H1 (cell line): ENCODE data around the gene LBX2. TPM values are rescaled to one million over a fixed set of nuclear protein-coding genes. Genes with fewer than 3 reads are reported as not detected.

Source experiments
- CTCF ChIA-PET: fragments of 300-600 bp; sonication (Branson Sonifier 250); formaldehyde crosslinking; loops from one replicate; lab custom pipeline; 2021; ENCODE audit not compliant: partially characterized antibody; lab: Charles Lee
- POLR2A ChIA-PET: fragments of 300-600 bp; sonication (Branson Sonifier 250); formaldehyde crosslinking; loops from one replicate; lab custom pipeline; 2021; ENCODE audit warnings: inconsistent platforms; ENCODE audit not compliant: partially characterized antibody; lab: Charles Lee
- DNase-seq, 2 experiments: peaks; one replicate each; pipeline versions ENCODE4 v3.0.0 to v3.0.0-alpha.2; 2010 to 2022; ENCODE audit warnings: low spot score in 2 of 2, low read depth in 1 of 2, mixed read lengths in 1 of 2
- FAIRE-seq: peaks from 2 replicates; lab custom pipeline; 2011; peaks lifted over from hg19 to GRCh38; lab: Jason Lieb, UNC
- H2AFZ ChIP-seq: 2 replicates; pipeline ENCODE4 v1.8.1; 2012; ENCODE audit warnings: low read length, inconsistent platforms
- H2AK5ac ChIP-seq: 2 replicates; pipeline ENCODE4 v1.6.1; 2013; ENCODE audit warnings: low read depth, low read length
- H2BK120ac ChIP-seq: replicated peaks from 2 replicates; pipeline ENCODE3; 2013; ENCODE audit warnings: low read depth, low read length, inconsistent platforms
- H2BK12ac ChIP-seq: 2 replicates; pipeline ENCODE4 v1.6.1; 2013; ENCODE audit warnings: low read depth, low read length
- H2BK15ac ChIP-seq: 2 replicates; pipeline ENCODE4 v1.6.1; 2013; ENCODE audit warnings: low read length
- H2BK20ac ChIP-seq: 2 replicates; pipeline ENCODE4 v1.6.1; 2013; ENCODE audit warnings: low read length
- H2BK5ac ChIP-seq: 2 replicates; pipeline ENCODE4 v1.6.1; 2013; ENCODE audit warnings: low read depth, low read length
- H3K14ac ChIP-seq: 2 replicates; pipeline ENCODE4 v1.6.1; 2013; ENCODE audit warnings: inconsistent platforms; ENCODE audit not compliant: insufficient read length
- H3K18ac ChIP-seq: 2 replicates; pipeline ENCODE4 v1.6.1; 2013; ENCODE audit warnings: low read length; ENCODE audit errors: extremely low read depth
- H3K23ac ChIP-seq: 2 replicates; pipeline ENCODE4 v1.6.1; 2013; ENCODE audit warnings: inconsistent platforms; ENCODE audit not compliant: insufficient read length
- H3K23me2 ChIP-seq: 2 replicates; pipeline ENCODE4 v1.6.1; 2013; ENCODE audit warnings: low read depth, low read length
- H3K27ac ChIP-seq: 2 replicates; pipeline ENCODE4 v1.6.1; 2011; ENCODE audit warnings: low read depth, low read length, inconsistent platforms
- H3K27me3 ChIP-seq, 4 experiments: replicated peaks in 1 of 4; 1 replicate in 1 of 4; 2 replicates in 3 of 4; pipeline versions ENCODE4 v1.6.1 to v1.8.1; 2011 to 2013; ENCODE audit warnings: low read length in 3 of 4, mild to moderate bottlenecking in 3 of 4, inconsistent platforms in 2 of 4, mixed read lengths in 2 of 4, moderate library complexity in 1 of 4; ENCODE audit not compliant: control insufficient read depth in 3 of 4, insufficient read depth in 3 of 4; ENCODE audit errors: extremely low read depth in 1 of 4
- H3K36me3 ChIP-seq, 4 experiments: 2 replicates each; pipeline versions ENCODE4 v1.6.1 to v1.8.1; 2011 to 2013; ENCODE audit warnings: mild to moderate bottlenecking in 4 of 4, low read length in 3 of 4, moderate library complexity in 2 of 4, control low read depth in 1 of 4, inconsistent platforms in 1 of 4; ENCODE audit not compliant: insufficient read depth in 4 of 4, control insufficient read depth in 2 of 4
- H3K4ac ChIP-seq: replicated peaks from 2 replicates; pipeline ENCODE3; 2013; ENCODE audit warnings: low read length, low read depth, mixed read lengths, inconsistent platforms; ENCODE audit not compliant: insufficient read length
- H3K4me1 ChIP-seq, 4 experiments: replicated peaks in 1 of 4; 1 replicate in 1 of 4; 2 replicates in 3 of 4; pipeline versions ENCODE4 v1.6.1 to v1.8.1; 2011 to 2013; ENCODE audit warnings: low read length in 3 of 4, inconsistent platforms in 2 of 4, mixed read lengths in 1 of 4; ENCODE audit not compliant: insufficient read depth in 4 of 4, control insufficient read depth in 3 of 4
- H3K4me2 ChIP-seq, 2 experiments: 2 replicates each; pipeline versions ENCODE4 v1.6.1 to v1.8.1; 2011 to 2013; ENCODE audit warnings: low read depth in 2 of 2, low read length in 2 of 2, control low read depth in 1 of 2, inconsistent platforms in 1 of 2, mild to moderate bottlenecking in 1 of 2; ENCODE audit not compliant: insufficient read depth in 1 of 2
- H3K4me3 ChIP-seq, 4 experiments: fragments of 200-600, 300-600 bp in 1 of 4; sonication (generic), shearing (Covaris generic), sonication (Bioruptor Twin) in 1 of 4; 2 replicates each; pipeline versions ENCODE4 v1.5.1 to v1.8.1; 2011 to 2016; ENCODE audit warnings: low read length in 4 of 4, low read depth in 3 of 4, control low read depth in 2 of 4, inconsistent platforms in 2 of 4, mild to moderate bottlenecking in 2 of 4, mixed read lengths in 1 of 4, moderate library complexity in 1 of 4; ENCODE audit not compliant: insufficient read depth in 2 of 4; ENCODE audit errors: extremely low read depth in 1 of 4
- H3K56ac ChIP-seq: replicated peaks from 2 replicates; pipeline ENCODE3; 2013; ENCODE audit warnings: low read depth, mild to moderate bottlenecking, mixed read lengths, low read length, inconsistent platforms; ENCODE audit not compliant: insufficient read length
- H3K79me1 ChIP-seq: 2 replicates; pipeline ENCODE4 v1.6.1; 2013; ENCODE audit warnings: low read depth, low read length, control low read depth
- H3K79me2 ChIP-seq, 2 experiments: 2 replicates each; pipeline versions ENCODE4 v1.6.1 to v1.8.1; 2012 to 2013; ENCODE audit warnings: low read length in 2 of 2, mild to moderate bottlenecking in 2 of 2, inconsistent platforms in 1 of 2; ENCODE audit not compliant: insufficient read depth in 2 of 2, control insufficient read depth in 1 of 2
- H3K9ac ChIP-seq, 4 experiments: replicated peaks in 1 of 4; 1 replicate in 1 of 4; 2 replicates in 3 of 4; pipeline versions ENCODE4 v1.6.1 to v1.8.1; 2011 to 2013; ENCODE audit warnings: low read depth in 3 of 4, low read length in 3 of 4, control low read depth in 2 of 4, mild to moderate bottlenecking in 2 of 4, moderate library complexity in 2 of 4, inconsistent platforms in 1 of 4; ENCODE audit errors: extremely low read depth in 1 of 4
- H3K9me3 ChIP-seq, 2 experiments: 2 replicates each; pipeline versions ENCODE4 v1.6.1 to v1.8.1; 2012 to 2013; ENCODE audit warnings: mild to moderate bottlenecking in 2 of 2, moderate library complexity in 2 of 2, control low read depth in 1 of 2, inconsistent platforms in 1 of 2, low read depth in 1 of 2, low read length in 1 of 2, mixed read lengths in 1 of 2; ENCODE audit not compliant: insufficient read depth in 2 of 2
- H4K20me1 ChIP-seq, 2 experiments: replicated peaks in 1 of 2; 2 replicates each; pipeline versions ENCODE3 to v1.8.1; 2011 to 2013; ENCODE audit warnings: inconsistent platforms in 2 of 2, low read length in 2 of 2, mild to moderate bottlenecking in 1 of 2; ENCODE audit not compliant: insufficient read depth in 2 of 2, control insufficient read depth in 1 of 2
- H4K5ac ChIP-seq: 2 replicates; pipeline ENCODE4 v1.6.1; 2013; ENCODE audit warnings: low read length, low read depth, mixed read lengths, inconsistent platforms; ENCODE audit not compliant: insufficient read length
- H4K8ac ChIP-seq: 2 replicates; pipeline ENCODE4 v1.8.0; 2013; ENCODE audit warnings: mild to moderate bottlenecking, moderate library complexity, low read length, inconsistent platforms; ENCODE audit not compliant: insufficient read depth; ENCODE audit errors: extremely low read depth
- H4K91ac ChIP-seq: replicated peaks from 2 replicates; pipeline ENCODE3; 2013; ENCODE audit warnings: low read length, mixed read lengths, inconsistent platforms; ENCODE audit not compliant: insufficient read length
- CHD2 ChIP-seq: IDR thresholded peaks from 2 replicates; pipeline ENCODE4 v1.6.1; 2012; ENCODE audit warnings: low read length, improper control_type of control experiment
- EZH2 ChIP-seq: fragments of 200-600 bp; sonication (generic); IDR thresholded peaks from 2 replicates; pipeline ENCODE4 v1.7.1; 2012; ENCODE audit warnings: low read depth, mild to moderate bottlenecking, moderate library complexity, low read length, inconsistent platforms; ENCODE audit not compliant: severe bottlenecking
- GTF2F1 ChIP-seq: IDR thresholded peaks from 2 replicates; pipeline ENCODE4 v1.6.1; 2012; ENCODE audit warnings: low read depth, low read length, improper control_type of control experiment, borderline replicate concordance
- JUND ChIP-seq: IDR thresholded peaks from 2 replicates; pipeline ENCODE4 v1.6.1; 2011; ENCODE audit warnings: mild to moderate bottlenecking, improper control_type of control experiment, low read length
- KDM1A ChIP-seq: fragments of 200-600, 300-600 bp; sonication (generic); IDR thresholded peaks from 2 replicates; pipeline ENCODE4 v1.7.1; 2016; ENCODE audit warnings: mild to moderate bottlenecking, low read length, borderline replicate concordance
- KDM4A ChIP-seq: IDR thresholded peaks from one replicate; pipeline ENCODE4 v1.7.1; 2012; ENCODE audit warnings: low read depth, mild to moderate bottlenecking, moderate library complexity, low read length, inconsistent platforms; ENCODE audit not compliant: severe bottlenecking
- YY1 ChIP-seq: IDR thresholded peaks from 2 replicates; pipeline ENCODE4 v1.6.1; 2011; ENCODE audit warnings: low read depth, mild to moderate bottlenecking, low read length
- WGBS, 2 experiments: shearing (Covaris generic) in 1 of 2; methylation state at CpG; one replicate each; pipeline versions ENCODE4 v1.1.6 to v1.1.7; 2013 to 2015; ENCODE audit warnings: low lambda C conversion rate in 2 of 2, mixed read lengths in 2 of 2, inconsistent platforms in 1 of 2, low coverage in 1 of 2, missing lambda C conversion rate in 1 of 2; ENCODE audit not compliant: insufficient replicate concordance in 2 of 2, insufficient coverage in 1 of 2, insufficient read length in 1 of 2; ENCODE audit errors: extremely low coverage in 1 of 2, missing lambda C conversion rate in 1 of 2; 5-methylcytosine and 5-hydroxymethylcytosine counted together
- polyA plus RNA-seq, 7 experiments: library from polyadenylated mRNA; depleted of rRNA in 3 of 7; stranded (reverse) in 5 of 7; unstranded in 2 of 7; fragments of >200 nt in 5 of 7; fragments of 200-250 nt in 2 of 7; gene quantifications; 1 replicate in 5 of 7; 2 replicates in 1 of 7; 4 replicates in 1 of 7; pipeline versions ENCODE4 v1.2.1 to v1.2.3, GENCODE V29; 2011 to 2013; ENCODE audit warnings: missing spikeins in 2 of 7, mixed read lengths in 2 of 7
- total RNA-seq: library from RNA; stranded (reverse); fragmentation: NEBNext Ultra II Directional; extraction: Animal tissue kit (Norgen Biotek cat#: 25700); gene quantifications from 2 replicates; pipeline ENCODE4 v1.2.1, GENCODE V29; 2021
- TF ChIP-seq, protein P1 (sequence below): IDR thresholded peaks from 2 replicates; pipeline ENCODE4 v1.6.1; 2012; ENCODE audit warnings: inconsistent platforms
- TF ChIP-seq, protein P2 (sequence below): IDR thresholded peaks from 2 replicates; pipeline ENCODE4 v1.6.1; 2011; ENCODE audit warnings: low read length, improper control_type of control experiment

Gene LBX2
- total and polyA plus RNA-seq, 2 of the 8 experiments (the other 6 are each of a cell fraction or from before 2014, with no cell fraction given): 0.27 TPM; not detected in 1

DNA sequence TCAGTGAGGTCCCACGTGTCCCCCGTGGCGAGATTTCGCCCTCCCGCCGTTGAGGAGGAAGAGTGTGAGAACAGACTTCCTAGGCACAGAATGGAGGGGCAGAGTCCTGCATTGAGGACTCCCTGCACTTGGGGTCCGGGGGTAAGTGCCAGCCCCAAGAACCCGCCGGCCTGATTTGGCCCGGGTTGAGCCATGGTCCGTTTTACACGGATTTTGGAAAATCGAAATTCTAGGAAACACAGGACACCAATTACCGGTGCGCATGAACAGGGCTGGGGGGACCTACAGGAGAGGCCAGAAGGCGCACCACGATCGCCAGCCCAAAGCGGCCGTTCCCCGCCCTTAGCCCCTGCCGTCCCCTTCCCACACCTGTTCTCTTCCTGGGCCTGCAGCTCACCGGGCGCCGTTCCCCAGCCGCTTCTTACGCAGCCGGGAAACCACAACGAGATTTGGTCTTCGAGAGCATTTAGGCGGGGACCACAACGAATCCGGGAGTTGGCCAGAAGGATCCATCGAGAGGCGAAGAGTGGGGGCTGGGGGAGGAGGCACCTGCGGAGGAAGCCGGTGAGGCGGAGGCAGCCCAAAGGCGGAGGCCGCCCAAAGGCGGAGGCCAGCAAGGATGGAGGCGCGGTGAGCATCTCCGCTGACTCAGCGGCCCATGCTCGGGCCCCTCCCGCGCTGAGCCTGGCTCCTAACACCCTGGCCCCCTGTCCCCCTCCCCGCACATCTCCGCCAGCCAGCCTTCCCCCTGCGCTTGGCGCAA, 14.4 kb upstream of the LBX2 start:
- Histone ChIP-seq H2AK5ac (no peak overlapping the region), H3K27ac (no peak overlapping the region), H2BK15ac (no peak overlapping the region), H3K9me3 (peaks cover 7 to 12% of the 10 kb centered on the region in 2 experiments), H2BK12ac (peak overlapping the region; percentile 27; the same call in 1 of the 2 replicates), H4K20me1 (peaks cover 2 to 4% of the 10 kb centered on the region in 2 experiments), H2BK20ac (no peak overlapping the region), H3K36me3 (peaks cover 0 to 19% (median 0%) of the 10 kb centered on the region in 4 experiments; a peak in 1 of 8 replicates), H3K18ac (peak overlapping the region; percentile 60; the same call in 1 of the 2 replicates), H4K8ac (peak overlapping the region; percentile 11; the same call in 1 of the 2 replicates), H3K23ac (no peak overlapping the region), H2AFZ (no peak overlapping the region), H3K4me1 (peaks cover 0 to 24% (median 10%) of the 10 kb centered on the region in 4 experiments; a peak in 6 of 7 replicates), H3K14ac (no peak overlapping the region), H3K79me1 (no peaks in the 10 kb centered on the region), H3K4ac (no peak overlapping the region), H2BK5ac (no peak overlapping the region), H3K79me2 (no peaks in the 10 kb centered on the region), H3K56ac (no peak overlapping the region), H3K27me3 (peaks cover 80 to 99% (median 95%) of the 10 kb centered on the region in 4 experiments), H3K4me3 (peak overlapping the region; percentile 20 to 62 (median 28)), H2BK120ac (no peak overlapping the region), H4K5ac (no peak overlapping the region), H3K9ac (no peak overlapping the region), H3K4me2 (peak overlapping the region; percentile 63 to 88), H3K23me2 (peaks cover 10% of the 10 kb centered on the region; the same call in 1 of the 2 replicates), H4K91ac (no peak overlapping the region)
- ChIA-PET POLR2A (interaction anchor here (0.8 to 6.7 kb wide), 7 partner anchors 10 to 56 kb away, joined by 3 to 63 read pairs (median 6); partner anchors contain the start of genes AUP1, DQX1, HTRA2 and LBX2), CTCF (interaction anchor here (1.0 to 4.2 kb wide), 6 partner anchors 9 to 74 kb away, joined by 3 to 20 read pairs (median 6); no protein-coding TSS in a partner anchor)
- no peak for FAIRE-seq
- peak in 1 of 2 experiments; percentile 69 for DNase-seq
- 7% methylated on average over 38 of the region's 52 CpGs; no CpG with 5 or more reads in 1 of the 2 experiments for WGBS, 2 experiments
- no peak for TF ChIP-seq CHD2
- TF ChIP-seq, protein P1, sequence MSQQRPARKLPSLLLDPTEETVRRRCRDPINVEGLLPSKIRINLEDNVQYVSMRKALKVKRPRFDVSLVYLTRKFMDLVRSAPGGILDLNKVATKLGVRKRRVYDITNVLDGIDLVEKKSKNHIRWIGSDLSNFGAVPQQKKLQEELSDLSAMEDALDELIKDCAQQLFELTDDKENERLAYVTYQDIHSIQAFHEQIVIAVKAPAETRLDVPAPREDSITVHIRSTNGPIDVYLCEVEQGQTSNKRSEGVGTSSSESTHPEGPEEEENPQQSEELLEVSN: peak; percentile 24; the same call in 1 of the 2 replicates
- no peak for TF ChIP-seq YY1
- peak; percentile 44 for TF ChIP-seq KDM4A
- TF ChIP-seq, protein P2, sequence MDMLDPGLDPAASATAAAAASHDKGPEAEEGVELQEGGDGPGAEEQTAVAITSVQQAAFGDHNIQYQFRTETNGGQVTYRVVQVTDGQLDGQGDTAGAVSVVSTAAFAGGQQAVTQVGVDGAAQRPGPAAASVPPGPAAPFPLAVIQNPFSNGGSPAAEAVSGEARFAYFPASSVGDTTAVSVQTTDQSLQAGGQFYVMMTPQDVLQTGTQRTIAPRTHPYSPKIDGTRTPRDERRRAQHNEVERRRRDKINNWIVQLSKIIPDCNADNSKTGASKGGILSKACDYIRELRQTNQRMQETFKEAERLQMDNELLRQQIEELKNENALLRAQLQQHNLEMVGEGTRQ: no peak
- no peak for TF ChIP-seq JUND
- TF ChIP-seq GTF2F1: no peak
- TF ChIP-seq EZH2: peak; percentile 90
- TF ChIP-seq KDM1A: no peak; the same call in 1 of the 2 replicates
